Astrocyte (in vitro differentiated cells and primary cell): ENCODE measurements around the gene PAX8.
"Not testable (repeated sequence)": the region's sequence is repeated elsewhere in the genome, so short reads cannot be mapped to it uniquely, and the experiment has no call there.

Source experiments
- EZH2 ChIP-seq: IDR thresholded peaks from 2 replicates; pipeline ENCODE4 v1.6.1; 2012; ENCODE audit warnings: mild to moderate bottlenecking, low read length, inconsistent platforms; ENCODE audit not compliant: insufficient read depth
- TF ChIP-seq, protein P1 (sequence below): IDR thresholded peaks from 2 replicates; pipeline ENCODE4 v1.5.1; 2011; ENCODE audit warnings: low read depth, mild to moderate bottlenecking, inconsistent platforms, low read length, moderate library complexity; ENCODE audit not compliant: insufficient read depth

DNA sequence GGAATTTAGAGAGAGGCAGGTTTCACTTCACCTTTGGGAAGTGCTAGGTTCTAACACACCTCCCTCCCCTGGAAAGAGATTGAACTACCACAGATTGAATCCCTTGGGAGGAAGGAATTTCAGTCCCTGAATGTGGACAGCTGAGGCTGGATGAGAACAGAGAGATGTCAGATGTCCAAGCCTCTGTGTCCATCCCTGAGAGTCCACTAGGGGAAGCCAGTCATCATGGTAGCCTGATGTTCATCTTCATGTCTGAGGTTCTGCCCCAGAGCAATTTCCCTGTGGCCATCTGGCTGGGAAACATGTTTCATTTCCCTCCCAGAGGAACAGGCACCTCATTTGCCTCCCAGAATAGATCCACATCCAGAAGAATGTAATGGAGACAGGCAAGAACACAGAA, 30.1 kb upstream of the PAX8 start:
- TF ChIP-seq, protein P1, sequence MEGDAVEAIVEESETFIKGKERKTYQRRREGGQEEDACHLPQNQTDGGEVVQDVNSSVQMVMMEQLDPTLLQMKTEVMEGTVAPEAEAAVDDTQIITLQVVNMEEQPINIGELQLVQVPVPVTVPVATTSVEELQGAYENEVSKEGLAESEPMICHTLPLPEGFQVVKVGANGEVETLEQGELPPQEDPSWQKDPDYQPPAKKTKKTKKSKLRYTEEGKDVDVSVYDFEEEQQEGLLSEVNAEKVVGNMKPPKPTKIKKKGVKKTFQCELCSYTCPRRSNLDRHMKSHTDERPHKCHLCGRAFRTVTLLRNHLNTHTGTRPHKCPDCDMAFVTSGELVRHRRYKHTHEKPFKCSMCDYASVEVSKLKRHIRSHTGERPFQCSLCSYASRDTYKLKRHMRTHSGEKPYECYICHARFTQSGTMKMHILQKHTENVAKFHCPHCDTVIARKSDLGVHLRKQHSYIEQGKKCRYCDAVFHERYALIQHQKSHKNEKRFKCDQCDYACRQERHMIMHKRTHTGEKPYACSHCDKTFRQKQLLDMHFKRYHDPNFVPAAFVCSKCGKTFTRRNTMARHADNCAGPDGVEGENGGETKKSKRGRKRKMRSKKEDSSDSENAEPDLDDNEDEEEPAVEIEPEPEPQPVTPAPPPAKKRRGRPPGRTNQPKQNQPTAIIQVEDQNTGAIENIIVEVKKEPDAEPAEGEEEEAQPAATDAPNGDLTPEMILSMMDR = not testable (repeated sequence)
- not testable (repeated sequence) for TF ChIP-seq EZH2
